HG02943 (cell line): ENCODE measurements around the gene KRT79.
"Not testable (repeated sequence)": the region's sequence is repeated elsewhere in the genome, so short reads cannot be mapped to it uniquely, and the experiment has no call there.

Source experiments
- ATAC-seq: cut with Tn5 transposase; IDR thresholded peaks from one replicate; pipeline ENCODE4 v1.9.1; 2021; ENCODE audit warnings: mild to moderate bottlenecking, low read depth, moderate library complexity; ENCODE audit not compliant: unreplicated experiment

The KRT79 gene

DNA sequence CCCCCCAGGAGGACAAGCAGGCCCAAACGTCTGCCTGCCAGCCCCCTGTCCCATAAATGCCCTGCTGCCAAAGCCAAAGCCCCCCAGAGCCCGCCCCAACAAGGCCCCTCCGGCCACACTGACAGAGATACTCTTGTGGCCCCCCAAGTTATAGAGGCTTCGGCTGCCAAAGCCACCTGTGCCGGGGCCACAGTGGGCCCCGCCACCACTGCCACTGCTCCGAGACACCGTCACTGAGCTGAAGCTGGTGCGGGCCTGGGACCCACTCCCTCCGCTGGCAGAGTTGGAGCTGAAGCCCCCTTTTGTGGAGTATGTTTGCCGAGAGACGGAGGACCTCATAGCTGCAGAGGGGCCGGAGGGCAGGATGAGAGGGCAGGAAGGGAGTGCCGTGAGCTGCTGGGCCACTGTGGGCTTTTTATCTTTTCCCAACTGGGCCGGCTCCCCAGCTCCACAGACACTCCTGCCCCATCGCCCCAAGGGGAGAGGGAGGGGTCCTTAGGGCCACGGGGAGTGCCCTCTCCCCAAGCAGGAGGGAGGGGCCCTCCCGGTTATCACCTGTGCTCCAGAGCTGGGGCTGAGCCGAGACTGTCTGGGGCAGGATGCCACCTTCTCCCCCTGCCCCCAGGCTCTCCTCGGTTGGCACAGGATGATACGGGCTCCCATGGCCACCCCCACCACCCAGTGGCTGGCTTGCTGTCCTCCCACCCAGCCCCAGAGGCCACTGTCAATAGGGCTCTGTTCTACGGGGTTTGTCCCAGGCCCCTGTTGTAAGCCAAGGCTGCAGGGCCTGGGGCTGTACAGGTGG is at the start of gene KRT79:
TSS of gene KRT79 (minus strand) at position 390 of the 805 bp plus-strand sequence. CDS start at position 339, 51 bp downstream.
- ATAC-seq, result no peak

DNA sequence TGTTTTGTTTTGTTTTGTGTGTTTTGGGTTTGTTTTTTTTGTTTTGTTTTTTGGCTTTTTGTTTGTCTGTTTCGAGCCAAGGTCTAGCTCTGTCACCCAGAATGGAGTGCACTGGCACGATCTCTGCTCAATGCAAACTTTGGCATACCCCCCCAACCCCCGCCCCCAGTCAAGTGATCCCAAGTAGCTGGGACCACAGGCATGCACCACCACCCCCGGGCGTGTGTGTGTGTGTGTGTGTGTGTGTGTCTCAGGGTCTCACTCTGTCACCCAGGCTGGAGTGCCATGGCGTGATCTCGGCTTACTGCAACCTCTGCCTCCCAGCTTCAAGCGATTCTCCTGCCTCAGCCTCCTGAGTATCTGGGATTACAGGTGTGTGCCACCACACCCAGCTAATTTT is 46.4 kb upstream of the KRT79 start:
- not testable (repeated sequence) for ATAC-seq

DNA sequence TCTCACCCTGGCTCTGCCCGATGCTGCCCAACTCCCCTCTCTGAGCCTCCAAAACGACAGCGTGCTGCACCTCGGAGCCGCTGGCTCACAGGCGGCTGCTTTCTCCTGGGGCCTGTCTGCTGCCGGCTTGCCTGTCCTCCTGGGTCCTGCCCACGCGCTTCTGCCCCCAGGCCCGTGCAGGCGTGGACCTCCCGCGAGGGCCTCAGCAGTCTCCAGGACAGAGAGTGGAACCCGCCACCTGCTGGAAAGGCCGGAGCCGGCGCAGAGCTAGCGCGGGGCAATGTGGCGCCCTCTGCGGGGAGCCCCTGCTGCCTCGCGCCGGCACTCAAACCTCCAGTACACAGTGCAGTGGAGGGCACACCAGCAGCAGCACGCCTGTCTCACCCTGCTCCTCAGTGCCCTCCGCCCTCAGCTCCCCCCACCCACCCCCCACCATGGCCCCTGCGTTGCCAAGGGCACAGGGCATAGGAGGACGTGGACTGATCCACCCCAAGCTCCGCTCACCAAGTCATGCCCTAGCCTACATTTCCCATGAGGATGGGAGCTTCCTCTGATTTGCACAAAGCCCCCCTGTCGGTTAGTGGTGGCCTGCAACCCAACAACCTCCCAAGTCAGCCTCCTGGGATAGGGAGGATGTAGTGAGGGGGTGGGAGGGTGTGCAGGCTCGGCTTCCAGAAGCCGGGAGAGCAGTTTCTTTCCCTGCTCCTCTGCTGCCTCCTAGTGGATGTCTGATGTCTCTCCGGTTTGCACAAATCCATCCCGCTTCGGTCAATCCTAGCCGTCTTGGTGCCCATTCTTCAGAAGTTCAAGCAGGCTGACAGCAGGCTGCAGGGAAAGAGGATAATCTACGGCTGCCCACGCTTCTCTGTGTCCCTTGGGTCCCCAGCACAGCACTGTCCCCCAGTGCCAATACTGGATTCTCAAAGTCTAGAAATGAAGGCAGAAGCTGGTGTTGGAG is 45.6 kb upstream of the KRT79 start:
- no peak for ATAC-seq

DNA sequence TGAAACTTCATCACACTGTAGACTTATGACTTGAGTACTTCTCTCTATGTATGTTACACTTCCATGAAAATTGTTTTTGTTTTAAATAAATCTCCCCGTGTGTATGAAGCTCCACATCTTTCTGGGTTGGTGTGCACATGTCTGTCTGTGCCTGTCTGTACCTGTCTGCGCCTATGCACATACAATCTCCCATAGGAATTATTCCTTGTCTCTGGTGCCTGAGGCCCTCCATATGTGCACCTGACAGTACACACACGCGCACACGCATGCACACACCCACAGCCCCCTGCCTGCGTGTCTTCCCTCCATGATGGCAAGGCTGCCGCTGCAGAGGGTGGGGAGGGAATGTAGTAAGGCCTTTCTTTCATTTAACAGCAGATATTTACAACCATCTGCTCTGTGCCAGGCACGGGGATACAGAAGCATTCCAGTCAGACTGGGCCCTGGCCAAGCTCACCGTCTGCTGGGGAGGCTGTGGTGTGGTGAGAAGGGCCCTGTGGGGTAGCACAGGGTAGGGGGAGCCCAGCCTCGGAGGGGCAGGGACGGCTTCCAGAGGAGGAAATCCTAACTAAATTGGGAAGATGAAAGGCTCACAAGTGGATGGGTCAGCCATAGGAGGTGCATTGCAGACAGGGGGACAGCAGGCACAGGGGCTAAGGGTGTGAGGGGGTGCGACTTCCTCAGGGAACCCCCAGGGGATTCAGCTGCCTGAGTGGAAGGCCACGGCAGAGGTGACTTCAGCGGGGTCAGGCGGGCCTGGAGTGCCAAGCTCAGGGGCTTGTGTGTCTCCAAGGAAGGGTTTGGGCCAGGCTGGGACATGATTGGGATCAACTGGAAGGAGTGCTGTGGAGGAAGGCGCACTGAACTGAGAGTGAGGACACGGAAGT is 44.6 kb upstream of the KRT79 start:
- no peak for ATAC-seq

DNA sequence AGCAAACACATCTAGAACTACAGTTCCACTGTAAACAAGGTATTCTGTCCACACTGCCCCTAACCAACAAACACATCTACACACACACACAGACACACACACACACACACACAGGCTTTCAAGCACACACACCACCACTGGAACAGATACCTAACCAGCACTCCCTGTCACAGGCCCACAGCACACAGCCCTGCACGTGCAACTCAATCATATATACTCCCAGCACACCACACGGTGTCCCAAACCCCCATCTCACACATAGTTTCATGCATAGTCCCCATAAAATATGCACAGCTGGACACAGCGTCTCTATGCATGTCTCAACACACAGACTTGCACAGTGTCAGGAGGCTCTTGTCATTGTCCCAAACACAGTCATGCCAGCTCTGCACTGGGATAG is 43.1 kb upstream of the KRT79 start:
- no peak for ATAC-seq

DNA sequence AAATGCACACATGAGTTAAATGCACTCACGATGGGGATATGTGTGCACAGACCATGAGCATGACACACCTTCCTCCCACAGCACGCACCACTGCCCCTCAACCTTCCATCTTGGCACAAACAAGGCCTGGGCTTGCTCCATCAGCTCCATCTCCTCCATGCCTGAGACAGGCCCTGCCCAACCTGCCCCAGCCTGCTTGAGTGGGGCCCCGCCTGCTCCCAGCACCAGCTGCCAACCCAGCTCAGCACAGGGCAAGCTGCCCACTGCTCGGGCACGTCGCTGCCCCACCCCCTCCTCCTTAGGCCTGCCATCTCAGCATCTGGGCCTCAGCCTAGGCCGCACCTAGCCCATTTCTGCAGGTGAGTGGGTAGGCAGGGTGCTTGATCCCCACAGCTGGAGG is 42.3 kb upstream of the KRT79 start:
- no peak for ATAC-seq

DNA sequence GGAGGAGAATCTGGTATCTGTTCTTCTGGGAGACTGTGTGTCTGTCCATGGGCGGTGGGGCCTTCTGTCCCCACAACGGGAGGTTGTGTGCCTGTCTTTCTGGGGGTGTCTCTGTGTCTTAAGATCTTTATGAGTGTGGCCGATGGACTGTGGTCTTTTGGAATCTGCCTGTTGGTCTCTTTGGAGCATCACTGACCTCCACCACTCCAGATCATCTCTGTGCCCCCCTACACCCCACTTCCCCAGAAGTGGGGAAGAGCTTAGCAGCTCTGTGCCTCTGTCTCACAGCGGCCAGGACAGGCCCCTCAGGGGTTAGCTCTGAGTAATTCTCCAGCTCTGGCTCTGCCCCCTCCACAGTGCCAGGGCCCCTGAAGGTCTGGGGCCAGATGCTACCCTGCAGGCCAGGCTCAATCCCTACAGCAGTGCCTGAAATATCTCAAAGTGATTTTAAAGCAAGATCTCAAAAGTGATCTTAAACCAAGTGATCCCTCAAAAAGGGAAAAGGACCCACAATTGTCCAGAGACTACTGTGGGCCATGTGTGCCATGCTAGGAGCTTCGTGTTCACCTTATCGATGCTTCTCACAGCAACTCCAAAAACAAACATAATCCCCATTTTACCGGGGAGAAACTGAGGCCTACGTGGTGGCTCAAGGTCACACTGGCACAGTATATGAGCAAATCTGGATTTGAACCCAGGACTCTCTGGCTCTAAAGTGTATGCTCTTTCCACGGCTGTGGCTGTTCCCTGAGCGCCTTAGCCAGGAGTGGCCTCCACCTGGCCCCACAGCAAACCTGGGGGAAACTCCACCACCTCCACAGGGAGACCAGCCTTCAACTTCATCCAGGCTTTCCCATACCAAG is 40.7 kb upstream of the KRT79 start:
- no peak for ATAC-seq

DNA sequence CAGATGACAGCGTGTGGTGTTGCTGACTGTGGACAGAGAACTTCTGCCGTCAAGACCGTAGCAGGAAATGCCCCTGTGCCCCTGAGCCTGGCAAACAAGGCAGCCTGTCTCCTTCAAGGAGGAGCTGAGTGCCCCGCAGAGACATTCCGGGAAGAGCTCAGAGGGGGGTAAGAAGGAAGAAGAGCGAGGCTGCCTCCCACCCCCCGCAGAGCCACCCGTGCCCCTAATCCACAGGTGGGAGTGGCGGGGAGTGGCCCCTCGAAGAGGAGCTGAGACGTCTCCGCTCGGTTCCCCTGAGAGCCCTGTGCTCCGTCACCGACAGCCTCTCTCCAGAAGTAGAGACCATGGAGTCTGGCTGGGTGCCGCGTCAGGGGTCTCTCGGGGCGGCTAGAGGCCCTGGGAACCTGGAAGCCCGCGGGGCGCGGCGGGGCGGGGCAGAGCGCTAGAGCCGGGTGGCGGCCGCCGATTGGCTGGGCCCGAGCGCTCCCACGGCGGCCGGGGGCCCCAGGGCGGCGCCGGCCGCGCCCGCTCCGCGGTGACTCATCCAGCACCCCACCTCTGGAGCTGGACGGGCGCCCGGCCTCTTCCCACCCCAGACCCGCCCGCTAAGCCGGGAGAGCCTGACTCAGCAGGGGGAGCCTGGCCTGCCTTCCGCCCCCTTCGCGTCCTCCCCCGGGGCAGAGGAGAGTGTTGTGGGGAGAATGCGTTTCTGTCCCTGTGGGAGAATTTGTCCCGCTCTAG is 39.9 kb upstream of the KRT79 start:
- no peak for ATAC-seq

DNA sequence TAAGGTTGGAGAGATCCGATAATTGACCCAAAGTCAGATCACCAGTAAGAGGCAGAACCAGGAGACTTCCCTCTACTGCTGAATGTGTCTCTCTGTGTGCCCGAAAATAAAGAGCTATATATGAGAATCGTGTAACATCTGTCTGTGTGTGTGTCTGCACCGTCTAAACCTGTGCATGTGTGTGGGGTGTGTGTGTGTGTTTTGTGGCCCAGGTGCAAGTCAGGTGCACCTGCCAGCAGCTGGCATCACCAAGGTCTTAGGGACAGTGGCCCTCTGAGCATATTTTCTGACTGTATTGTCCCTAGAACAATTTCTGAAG is 39.4 kb upstream of the KRT79 start:
- ATAC-seq, result no peak

DNA sequence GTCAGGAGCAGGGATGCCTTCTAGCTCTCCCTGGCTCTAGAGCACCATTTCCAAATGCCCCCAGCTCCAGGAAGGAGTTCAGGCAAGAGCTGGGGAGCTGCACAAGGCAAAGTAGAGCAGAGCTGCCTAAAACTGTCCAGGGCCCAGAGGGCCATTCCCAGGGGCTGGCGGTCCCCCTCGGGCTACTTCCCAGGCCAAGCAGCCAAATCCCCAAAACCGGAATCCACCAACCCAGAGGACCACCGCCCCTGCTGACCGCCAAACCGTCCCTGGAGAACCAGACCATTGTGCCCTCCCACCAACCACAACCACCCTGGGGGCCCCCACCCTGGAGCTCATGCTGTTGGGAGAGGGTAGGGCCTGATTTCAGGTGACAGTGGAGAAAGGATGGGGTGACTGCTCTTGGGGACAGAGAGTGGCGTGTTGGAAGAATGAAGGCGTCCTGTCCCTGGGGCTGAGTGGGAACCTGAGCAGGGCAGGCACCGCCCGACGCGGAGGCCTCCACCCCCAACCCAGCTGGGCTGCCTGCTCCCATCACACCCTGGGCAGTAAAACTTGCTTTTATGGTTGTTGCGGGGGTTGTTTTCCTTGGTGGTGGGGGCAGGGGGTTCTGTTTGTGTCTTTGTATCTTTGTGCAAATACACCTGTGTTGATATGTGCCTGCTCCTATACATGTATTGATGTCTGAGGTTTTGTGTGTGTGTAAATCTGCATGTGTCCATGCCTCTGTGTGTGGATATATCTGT is 38.7 kb upstream of the KRT79 start:
- no peak for ATAC-seq

DNA sequence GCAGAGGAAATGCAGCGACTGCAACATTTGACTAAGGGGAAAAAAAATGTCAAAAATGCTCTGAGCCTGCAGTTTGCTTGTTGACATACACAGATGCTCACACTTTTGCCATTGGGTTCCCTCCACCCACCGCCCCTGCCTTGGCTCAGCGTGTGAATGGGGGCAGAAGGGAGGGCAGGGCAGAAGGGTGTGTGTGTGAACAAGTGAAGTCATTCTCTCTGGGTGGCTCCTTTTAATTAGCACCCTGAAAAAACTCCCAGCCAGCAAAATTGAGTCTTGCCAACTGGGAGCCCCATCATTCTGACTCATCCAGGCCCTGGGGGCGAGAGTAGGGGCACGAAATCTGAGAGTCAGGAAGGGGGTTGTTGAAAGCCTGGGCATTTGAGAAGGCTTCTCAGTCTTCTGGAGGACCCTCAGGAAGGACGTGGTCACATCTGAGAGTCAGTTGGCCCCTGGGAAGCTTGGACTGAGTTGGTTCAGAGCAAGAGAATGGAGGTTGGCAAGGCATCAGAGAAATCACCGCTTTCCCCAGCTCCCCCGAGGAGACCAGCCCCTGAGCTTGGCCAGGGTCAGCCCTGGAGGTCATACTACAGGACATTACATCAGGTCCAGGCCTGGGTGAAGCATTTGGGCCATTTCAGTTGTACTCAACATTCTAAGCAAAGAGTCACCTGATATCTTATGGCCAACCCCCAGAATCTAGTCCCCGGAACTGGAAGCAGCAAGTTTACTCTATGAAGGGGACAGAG is 37.4 kb upstream of the KRT79 start:
- ATAC-seq, result no peak

DNA sequence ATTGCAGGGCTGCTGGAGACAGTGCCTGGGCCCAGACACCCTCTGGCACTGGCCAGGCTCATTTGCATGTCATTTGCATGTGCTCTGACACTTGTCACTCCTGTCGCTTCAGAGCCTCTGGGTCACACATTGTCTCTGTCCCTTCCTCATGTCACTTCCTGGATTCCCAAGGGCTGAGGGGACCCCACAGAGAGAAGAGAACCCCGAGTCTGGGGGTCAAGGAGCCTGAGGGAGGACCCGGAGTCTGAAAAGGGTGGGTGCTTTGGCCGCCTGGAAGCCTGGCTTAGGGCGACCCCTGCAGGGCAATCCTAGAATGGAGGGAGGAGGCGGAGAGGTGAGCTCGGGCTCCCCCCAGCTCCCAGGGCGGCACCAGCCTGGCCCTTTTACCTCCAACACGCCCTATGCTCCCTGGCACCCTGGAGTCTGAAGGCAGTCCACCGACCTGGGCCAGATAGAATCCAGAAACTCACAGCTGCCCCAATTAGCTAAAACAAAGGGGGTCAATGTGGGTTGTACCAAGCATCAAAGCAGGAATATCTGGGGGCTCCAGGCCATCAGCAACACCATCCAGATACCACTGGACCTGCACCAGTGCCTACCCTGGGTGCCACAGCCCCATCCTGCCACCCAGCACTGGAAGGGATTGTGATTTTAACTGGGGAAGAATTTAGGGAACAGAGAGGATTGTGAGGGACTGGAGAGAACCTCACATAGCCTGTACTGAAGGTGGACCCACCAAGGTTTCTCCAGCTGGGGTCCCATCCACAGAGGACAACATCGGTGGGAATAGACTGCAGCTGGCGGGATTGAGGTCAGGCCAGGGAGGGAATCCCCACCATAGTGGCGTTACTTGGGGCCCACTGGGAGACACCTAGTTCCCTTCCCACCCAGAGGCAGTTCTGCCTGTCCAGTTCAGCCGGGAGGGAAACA is 36.5 kb upstream of the KRT79 start:
- peak; percentile 59 for ATAC-seq

DNA sequence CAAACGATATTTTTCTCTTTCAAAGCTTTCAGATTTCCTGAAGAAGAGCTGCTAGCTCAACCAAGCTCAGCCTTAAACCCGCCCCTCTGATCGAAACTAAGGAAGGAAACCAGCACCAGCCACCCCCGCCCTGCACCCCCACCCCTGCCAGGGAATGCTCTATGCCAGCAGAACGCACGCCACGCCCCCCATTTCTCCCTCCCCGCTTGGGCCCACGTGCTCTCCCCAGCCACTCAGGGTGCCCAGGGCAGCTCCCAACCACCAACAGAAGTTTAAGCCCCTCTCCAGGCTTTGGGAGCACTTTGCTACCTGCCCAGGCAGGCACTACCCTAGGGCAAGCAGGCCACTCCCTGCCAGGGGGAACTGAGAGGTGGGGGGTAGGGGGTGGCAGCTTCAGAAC is 33.5 kb upstream of the KRT79 start:
- no peak for ATAC-seq

DNA sequence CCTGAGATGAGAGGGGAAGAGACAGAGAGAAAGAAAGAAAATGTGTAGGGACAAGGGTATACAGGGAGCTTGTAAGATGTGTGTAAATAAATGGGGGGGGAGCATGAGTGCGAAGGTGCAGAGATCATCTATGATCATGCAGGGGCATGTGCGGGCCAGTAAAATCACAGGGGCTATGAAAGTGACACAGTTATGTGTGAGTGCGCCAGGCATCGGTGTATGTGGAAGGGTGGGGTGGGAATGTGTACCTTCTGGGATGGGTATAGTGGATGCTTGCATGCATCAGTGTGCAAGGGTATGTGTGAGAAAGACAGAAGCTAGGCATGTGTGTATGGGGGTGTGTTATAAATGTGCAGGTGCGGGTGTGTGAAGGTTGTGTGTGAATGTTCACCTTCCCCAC is 33.0 kb upstream of the KRT79 start:
- no peak for ATAC-seq

DNA sequence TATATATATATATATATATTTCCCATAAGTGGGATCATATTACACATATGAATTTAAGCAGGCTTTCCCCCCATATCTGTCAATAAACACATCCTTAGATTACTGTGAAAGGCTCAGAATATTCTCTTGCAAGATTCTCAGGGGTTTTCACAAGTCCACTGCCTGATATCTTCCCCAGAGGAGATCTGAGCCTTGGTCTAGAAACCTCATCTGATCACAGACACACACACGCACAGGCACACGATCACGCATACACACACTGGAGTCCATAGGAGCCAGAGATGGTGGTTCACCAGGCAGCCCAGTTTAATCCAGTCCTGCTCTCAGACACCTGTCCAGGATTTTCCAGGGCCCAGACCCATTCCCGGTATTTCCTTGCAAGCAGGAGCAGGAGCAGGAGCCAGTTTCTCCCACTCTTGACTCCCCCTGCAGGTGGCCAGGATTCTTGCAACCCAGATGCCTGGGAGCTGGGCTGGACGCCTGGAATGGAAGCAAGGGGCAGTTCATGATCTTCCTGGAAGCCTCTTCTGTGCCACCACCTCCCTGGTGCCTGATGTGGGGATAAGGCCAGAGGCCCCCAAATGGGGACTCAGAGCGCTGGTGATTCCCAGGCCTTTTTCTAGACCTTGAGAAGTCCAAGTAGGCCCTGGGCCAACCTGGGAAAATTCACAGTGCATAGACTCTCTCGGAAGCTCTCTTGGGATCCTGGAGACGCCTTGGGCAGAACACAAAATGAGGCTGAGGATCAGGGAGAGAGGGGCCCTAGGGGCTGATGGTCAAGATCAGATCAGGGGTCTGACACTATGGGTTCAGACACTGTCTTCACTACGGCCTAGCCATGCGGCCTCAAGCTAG is 31.2 kb upstream of the KRT79 start:
- no peak for ATAC-seq

DNA sequence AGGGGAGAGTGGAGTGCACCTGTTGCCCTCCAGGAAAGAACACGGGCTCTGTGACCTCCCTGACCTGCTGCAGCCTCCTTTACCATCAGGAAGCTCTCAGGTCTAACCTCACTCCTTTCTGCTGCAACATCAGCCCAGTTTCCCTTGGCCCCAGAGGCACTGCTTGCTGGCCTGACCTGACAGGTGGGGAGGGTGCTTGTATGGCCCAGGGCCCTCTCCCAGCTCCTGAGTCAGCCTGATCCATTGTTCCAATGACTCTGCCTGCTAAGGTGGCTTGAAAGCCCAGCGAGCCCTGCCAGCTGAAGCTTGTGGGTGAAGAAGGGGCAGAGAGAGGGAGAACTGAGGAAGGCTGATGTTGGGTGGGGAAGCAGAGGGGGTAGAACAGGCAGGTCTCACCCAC is 27.9 kb upstream of the KRT79 start:
- ATAC-seq, result no peak
